ENCODE results near the gene CER1.

CER1 gene
- total RNA-seq, result 0 to 1.3 (median 0) reads per million in 17 experiments

GRCh38 chr9:14722391-14723035 is at the start of gene CER1:
TSS of gene CER1 (minus strand) at chr9:14722733. CDS start at chr9:14722672, 61 bp downstream.
- DNase-seq, result no peak

GRCh38 chr9:14770592-14770991 is 48.1 kb upstream of the CER1 start:
- DNase-seq, result no peak

GRCh38 chr9:14769230-14769571 is 46.7 kb upstream of the CER1 start:
- DNase-seq, result peak in 2 of 4 experiments; percentile 3 to 4

GRCh38 chr9:14768405-14769229 is 46.1 kb upstream of the CER1 start:
- peak; percentile 39 to 64 (median 53) for DNase-seq

- DNase-seq, result no peak
Measured at GRCh38 chr9:14766299-14766698, 43.8 kb upstream of the CER1 start.

- no peak for DNase-seq
Measured at GRCh38 chr9:14761584-14761983, 39.1 kb upstream of the CER1 start.

- DNase-seq, result no peak
Measured at GRCh38 chr9:14760060-14760459, 37.5 kb upstream of the CER1 start.

- no peak for DNase-seq
Measured at GRCh38 chr9:14756291-14756690, 33.8 kb upstream of the CER1 start.

GRCh38 chr9:14752871-14753270 is 30.3 kb upstream of the CER1 start:
- DNase-seq, result no peak

- DNase-seq, result no peak
Measured at GRCh38 chr9:14752271-14752670, 29.7 kb upstream of the CER1 start.

GRCh38 chr9:14750821-14751220 is 28.3 kb upstream of the CER1 start:
- DNase-seq, result no peak

GRCh38 chr9:14749741-14750211 is 27.2 kb upstream of the CER1 start:
- DNase-seq, result no peak

GRCh38 chr9:14748373-14748772 is 25.8 kb upstream of the CER1 start:
- no peak for DNase-seq

- DNase-seq, result no peak
Measured at GRCh38 chr9:14747111-14747510, 24.6 kb upstream of the CER1 start.

GRCh38 chr9:14746626-14747025 is 24.1 kb upstream of the CER1 start:
- DNase-seq, result no peak

GRCh38 chr9:14744768-14745167 is 22.2 kb upstream of the CER1 start:
- DNase-seq, result no peak

GRCh38 chr9:14741369-14741768 is 18.8 kb upstream of the CER1 start:
- DNase-seq, result no peak

GRCh38 chr9:14733133-14733532 is 10.6 kb upstream of the CER1 start:
- no peak for DNase-seq

GRCh38 chr9:14731294-14731981 is 8.9 kb upstream of the CER1 start:
- no peak for DNase-seq

- no peak for DNase-seq
Measured at GRCh38 chr9:14730461-14730898, 7.9 kb upstream of the CER1 start.

- DNase-seq, result no peak
Measured at GRCh38 chr9:14723301-14723700, 768 bp upstream of the CER1 start.

- DNase-seq, result no peak
Measured at GRCh38 chr9:14719231-14719923, 3.2 kb downstream of the CER1 start.

GRCh38 chr9:14715102-14715501 is 7.4 kb downstream of the CER1 start:
- DNase-seq, result no peak

Measured in suppressor macrophage (primary cell).